Panc1 (cell line): ENCODE measurements around the gene ZCCHC10. TPM values are rescaled to one million over a fixed set of nuclear protein-coding genes. Genes with fewer than 3 reads are reported as not detected.

Experiments used
- ATAC-seq: fragments of 200-7000 bp; cut with Tn5 transposase; 2 replicates; pipeline ENCODE4 v1.9.1; 2020; ENCODE audit warnings: mild to moderate bottlenecking, moderate library complexity
- BruUV-seq: library from RNA; stranded (reverse); fragments of 400-500 nt; replicated peaks from 2 replicates; lab custom pipeline; 2021; lab: Mats Ljungman, UMichigan
- CTCF ChIA-PET: fragments of 300-600 bp; sonication (Branson Sonifier 250); formaldehyde crosslinking; loops from one replicate; lab custom pipeline; 2022; ENCODE audit warnings: antibody characterized with exemption; lab: Charles Lee
- POLR2A ChIA-PET: fragments of 300-600 bp; sonication (Branson Sonifier 250); formaldehyde crosslinking; loops from one replicate; lab custom pipeline; 2022; ENCODE audit warnings: antibody characterized with exemption; lab: Charles Lee
- DNase-seq: peaks from one replicate; pipeline ENCODE4 v3.0.0-alpha.2; 2010; ENCODE audit warnings: low read depth, low spot score
- H3K27ac ChIP-seq: 2 replicates; pipeline ENCODE4 v1.5.1; 2011; ENCODE audit warnings: mild to moderate bottlenecking, low read length, inconsistent platforms
- H3K27me3 ChIP-seq: fragments of 200-500 bp; sonication (Bioruptor generic); 2 replicates; pipeline ENCODE4 v1.6.0; 2014; ENCODE audit warnings: low read length, inconsistent platforms; ENCODE audit not compliant: control insufficient read depth, insufficient read depth
- H3K36me3 ChIP-seq: fragments of 200-500 bp; sonication (Bioruptor generic); 2 replicates; pipeline ENCODE4 v1.5.1; 2014; ENCODE audit warnings: inconsistent platforms, mild to moderate bottlenecking, low read length, moderate library complexity; ENCODE audit not compliant: control insufficient read depth, insufficient read depth
- H3K4me1 ChIP-seq: 2 replicates; pipeline ENCODE4 v1.5.1; 2011; ENCODE audit warnings: inconsistent platforms, mild to moderate bottlenecking, low read length, moderate library complexity; ENCODE audit not compliant: control insufficient read depth, insufficient read depth
- H3K4me3 ChIP-seq, 2 experiments: 2 replicates each; pipeline ENCODE4 v1.5.1; 2011 to 2012; ENCODE audit warnings: low read depth in 2 of 2, low read length in 2 of 2, mild to moderate bottlenecking in 2 of 2, inconsistent platforms in 1 of 2, moderate library complexity in 1 of 2
- H3K9me3 ChIP-seq: fragments of 200-500 bp; sonication (Bioruptor generic); 2 replicates; pipeline ENCODE4 v1.5.1; 2014; ENCODE audit warnings: low read depth, mild to moderate bottlenecking, inconsistent platforms, low read length, moderate library complexity; ENCODE audit not compliant: control insufficient read depth, insufficient read depth
- CTCF ChIP-seq: fragments of 450-650 bp; IDR thresholded peaks from 2 replicates; pipeline ENCODE4 v1.5.1; 2017; ENCODE audit warnings: mild to moderate bottlenecking
- POLR2AphosphoS5 ChIP-seq: IDR thresholded peaks from 2 replicates; pipeline ENCODE4 v1.6.1; 2012; ENCODE audit warnings: mild to moderate bottlenecking, low read depth, low read length, moderate library complexity
- REST ChIP-seq, 2 experiments: IDR thresholded peaks; 2 replicates each; pipeline ENCODE4 v1.6.1; 2011 to 2012; ENCODE audit warnings: low read depth in 2 of 2, control low read depth in 1 of 2, low read length in 1 of 2, mild to moderate bottlenecking in 1 of 2, moderate library complexity in 1 of 2; ENCODE audit not compliant: insufficient read depth in 1 of 2
- SIN3A ChIP-seq: IDR thresholded peaks from 2 replicates; pipeline ENCODE4 v1.6.1; 2012; ENCODE audit warnings: low read depth, mild to moderate bottlenecking, low read length, moderate library complexity, borderline replicate concordance; ENCODE audit not compliant: insufficient read depth
- TCF7L2 ChIP-seq: IDR thresholded peaks from 2 replicates; pipeline ENCODE4 v1.6.1; 2011; ENCODE audit warnings: mild to moderate bottlenecking, low read depth, low read length, inconsistent platforms
- in situ Hi-C: cut with HindIII; loops from 2 replicates; pipeline ENCODE4 v1.10.0; 2016; ENCODE audit warnings: low sequenced_read_pairs, low pct_unique_long_range_greater_than_20kb
- intact Hi-C: fragments of 100-400 bp; cut with micrococcal nuclease; formaldehyde crosslinking; loops from one replicate; pipeline ENCODE4 v1.10.0; 2022; ENCODE audit not compliant: unreplicated experiment
- total RNA-seq: library from RNA; stranded (reverse); gene quantifications from one replicate; pipeline ENCODE4 v1.2.1, GENCODE V29; 2021; ENCODE audit not compliant: unreplicated experiment

ZCCHC10 gene
- total RNA-seq, 1 experiment from 2014 or later: 30.8 TPM

GRCh38 chr5:133034064-133034463, 7.7 kb upstream of the ZCCHC10 start:
- Histone ChIP-seq H3K4me3 (no peak overlapping the region), H3K36me3 (no peaks in the 10 kb centered on the region), H3K27ac (no peak overlapping the region), H3K9me3 (no peaks in the 10 kb centered on the region), H3K27me3 (no peaks in the 10 kb centered on the region), H3K4me1 (peaks cover 18% of the 10 kb centered on the region)
- POLR2A ChIA-PET: no interaction called here
- intact Hi-C loops: no loop called here
- BruUV-seq: no TSS peak
- CTCF ChIA-PET: no interaction called here
- TF ChIP-seq REST (IDR thresholded peaks at IDR 0.05; ENCODE audit: insufficient read depth in 1 of 2, low read depth in 2 of 2, low read length in 1 of 2) (no peak), POLR2AphosphoS5 (no peak), SIN3A (no peak), TCF7L2 (no peak), CTCF (no peak)
- ATAC-seq (no peak), DNase-seq (no peak)
- in situ Hi-C loops: no loop called here

- H3K4me1 ChIP-seq: peaks cover 18% of the 10 kb centered on the region
- H3K4me3 ChIP-seq: no peak overlapping the region
- BruUV-seq: no TSS peak
- DNase-seq: no peak
- peak overlapping the region; percentile 35; the same call in 1 of the 2 replicates for H3K27ac ChIP-seq
- ATAC-seq: peak; percentile 52; the same call in 1 of the 2 replicates
- intact Hi-C loops (no loop called here), in situ Hi-C loops (no loop called here)
- no peaks in the 10 kb centered on the region for H3K36me3 ChIP-seq
- POLR2A ChIA-PET: interaction anchor here (0.7 kb wide), 1 partner anchor 16 kb away, joined by 9 read pairs; no protein-coding TSS in a partner anchor
- TF ChIP-seq REST (IDR thresholded peaks at IDR 0.05; ENCODE audit: insufficient read depth in 1 of 2, low read depth in 2 of 2, low read length in 1 of 2): no peak
- TF ChIP-seq POLR2AphosphoS5: no peak
- TF ChIP-seq SIN3A: no peak
- no peak for TF ChIP-seq TCF7L2
- no peak for TF ChIP-seq CTCF
- no peaks in the 10 kb centered on the region for H3K27me3 ChIP-seq
- CTCF ChIA-PET: interaction anchor here (0.7 kb wide), 1 partner anchor 121 kb away, joined by 6 read pairs; no protein-coding TSS in a partner anchor
- H3K9me3 ChIP-seq: no peaks in the 10 kb centered on the region
Observed at GRCh38 chr5:133032852-133033742, 6.7 kb upstream of the ZCCHC10 start.
